Stimulated activated naive CD4-positive, alpha-beta T cell (primary cell): Measurements from ENCODE around the gene IRF9.

ENCODE experiments used
- DNase-seq, 6 experiments: peaks; one replicate each; lab custom pipeline; 2025; lab: John Stamatoyannopoulos, UW

IRF9 gene

DNA sequence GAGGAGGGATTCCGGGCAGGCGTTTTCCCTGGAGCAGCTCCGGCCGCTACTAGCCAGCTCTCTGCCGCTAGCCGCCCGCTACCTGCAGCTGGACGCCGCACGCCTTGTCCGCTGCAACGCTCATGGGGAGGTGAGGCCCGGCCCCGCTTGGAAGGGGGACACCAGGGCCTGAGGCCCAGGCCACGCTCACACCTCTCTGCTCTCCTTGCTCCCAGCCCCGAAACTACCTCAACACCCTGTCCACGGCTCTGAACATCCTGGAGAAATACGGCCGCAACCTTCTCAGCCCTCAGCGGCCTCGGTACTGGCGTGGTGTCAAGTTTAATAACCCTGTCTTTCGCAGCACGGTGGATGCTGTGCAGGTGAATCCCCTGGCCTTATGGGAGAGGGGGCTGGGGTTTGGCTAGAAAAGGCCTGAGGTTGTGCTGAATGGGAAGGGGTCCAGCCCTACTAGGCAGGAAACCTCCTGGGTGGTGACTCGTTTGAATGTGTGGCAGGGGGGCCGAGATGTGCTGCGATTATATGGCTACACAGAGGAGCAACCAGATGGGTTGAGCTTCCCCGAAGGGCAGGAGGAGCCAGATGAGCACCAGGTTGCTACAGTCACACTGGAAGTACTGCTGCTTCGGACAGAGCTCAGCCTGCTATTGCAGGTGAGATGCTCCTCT lies 13.2 kb upstream of the IRF9 start:
- no peak for DNase-seq

GRCh38 chr14:24149302-24149969 lies 11.6 kb upstream of the IRF9 start:
- DNase-seq, result no peak

DNA sequence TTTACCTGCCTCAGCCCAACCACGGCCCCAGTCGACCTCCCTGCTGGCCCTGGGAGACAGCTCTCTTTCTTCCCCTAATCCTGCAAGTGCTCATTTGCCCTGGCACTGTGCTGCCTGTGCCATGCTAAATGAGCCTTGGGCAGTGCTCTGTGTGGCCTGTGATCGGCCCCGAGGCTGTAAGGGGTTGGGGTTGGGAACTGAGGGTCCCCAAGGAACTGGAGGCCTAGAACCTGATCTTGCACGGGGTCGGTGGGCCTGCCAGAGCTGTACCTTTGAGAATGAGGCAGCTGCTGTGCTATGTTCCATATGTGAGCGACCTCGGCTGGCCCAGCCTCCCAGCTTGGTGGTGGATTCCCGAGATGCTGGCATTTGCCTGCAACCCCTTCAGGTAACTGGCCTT lies 11.0 kb upstream of the IRF9 start:
- DNase-seq, result no peak

DNA sequence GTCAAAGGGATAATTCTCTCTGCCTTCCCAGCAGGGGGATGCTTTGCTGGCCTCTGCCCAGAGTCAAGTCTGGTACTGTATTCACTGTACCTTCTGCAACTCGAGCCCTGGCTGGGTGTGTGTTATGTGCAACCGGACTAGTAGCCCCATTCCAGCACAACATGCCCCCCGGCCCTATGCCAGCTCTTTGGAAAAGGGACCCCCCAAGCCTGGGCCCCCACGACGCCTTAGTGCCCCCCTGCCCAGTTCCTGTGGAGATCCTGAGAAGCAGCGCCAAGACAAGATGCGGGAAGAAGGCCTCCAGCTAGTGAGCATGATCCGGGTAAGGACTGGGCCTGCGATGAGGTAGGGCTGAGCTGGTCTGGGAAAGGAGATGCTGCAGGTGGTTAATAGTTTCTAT lies 10.5 kb upstream of the IRF9 start:
- no peak for DNase-seq

- DNase-seq, result no peak
Measured at GRCh38 chr14:24150993-24151392, 10.1 kb upstream of the IRF9 start.

- DNase-seq, result no peak
Measured at GRCh38 chr14:24151404-24152080, 9.5 kb upstream of the IRF9 start.

GRCh38 chr14:24155100-24155499 lies 6.0 kb upstream of the IRF9 start:
- DNase-seq, result no peak

DNA sequence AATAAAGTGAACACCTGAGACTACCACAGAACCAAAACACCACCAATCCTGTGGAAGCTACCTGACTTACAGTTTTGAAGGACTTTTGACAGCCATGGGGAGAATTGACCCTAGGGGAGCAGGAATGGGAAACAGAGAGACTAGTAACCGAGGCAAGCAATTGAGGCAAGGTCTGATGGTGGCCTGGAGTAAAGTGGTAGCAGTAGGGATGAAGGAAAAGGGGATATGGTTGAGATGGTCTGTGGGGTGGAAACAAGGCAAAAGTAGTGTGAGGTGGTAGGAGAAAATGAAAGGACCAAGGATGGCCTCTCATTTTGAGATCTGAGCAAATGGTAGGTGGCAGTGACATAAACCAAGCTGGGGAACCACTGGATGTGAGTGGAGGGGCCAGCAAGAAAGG lies 4.2 kb upstream of the IRF9 start:
- no peak for DNase-seq

GRCh38 chr14:24157331-24157730 lies 3.7 kb upstream of the IRF9 start:
- no peak for DNase-seq

GRCh38 chr14:24159777-24160498 lies 1.1 kb upstream of the IRF9 start:
- DNase-seq, result no peak

DNA sequence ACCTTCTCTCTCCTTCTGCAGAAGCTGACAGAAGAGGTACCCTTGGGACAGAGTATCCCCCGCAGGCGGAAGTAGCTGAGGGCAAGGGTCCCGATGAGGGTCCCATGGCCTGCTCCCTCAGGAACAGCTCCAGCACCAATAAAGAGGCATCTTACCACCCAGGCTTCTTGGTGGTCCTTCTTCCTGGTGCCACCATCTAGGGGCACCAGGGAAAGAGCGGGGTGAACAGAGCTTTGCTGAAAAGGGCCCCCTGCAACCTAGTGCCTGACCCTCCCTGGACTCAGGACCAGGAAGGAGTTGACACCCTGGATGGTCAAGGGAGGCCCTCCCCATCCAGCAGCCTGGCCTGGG lies 591 bp upstream of the IRF9 start:
- no peak for DNase-seq

DNA sequence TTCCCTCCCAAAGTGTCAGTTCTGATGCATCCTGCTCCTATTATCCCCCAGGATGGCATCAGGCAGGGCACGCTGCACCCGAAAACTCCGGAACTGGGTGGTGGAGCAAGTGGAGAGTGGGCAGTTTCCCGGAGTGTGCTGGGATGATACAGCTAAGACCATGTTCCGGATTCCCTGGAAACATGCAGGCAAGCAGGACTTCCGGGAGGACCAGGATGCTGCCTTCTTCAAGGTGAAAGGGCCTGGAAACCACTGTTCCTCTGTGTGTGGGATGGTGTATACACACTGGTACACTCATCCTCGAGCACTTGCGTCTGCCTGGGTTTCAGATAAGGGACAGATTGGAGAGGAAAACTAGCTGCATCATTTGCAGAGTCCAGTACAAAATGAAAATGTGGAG lies 1.0 kb downstream of the IRF9 start:
- DNase-seq, result no peak

DNA sequence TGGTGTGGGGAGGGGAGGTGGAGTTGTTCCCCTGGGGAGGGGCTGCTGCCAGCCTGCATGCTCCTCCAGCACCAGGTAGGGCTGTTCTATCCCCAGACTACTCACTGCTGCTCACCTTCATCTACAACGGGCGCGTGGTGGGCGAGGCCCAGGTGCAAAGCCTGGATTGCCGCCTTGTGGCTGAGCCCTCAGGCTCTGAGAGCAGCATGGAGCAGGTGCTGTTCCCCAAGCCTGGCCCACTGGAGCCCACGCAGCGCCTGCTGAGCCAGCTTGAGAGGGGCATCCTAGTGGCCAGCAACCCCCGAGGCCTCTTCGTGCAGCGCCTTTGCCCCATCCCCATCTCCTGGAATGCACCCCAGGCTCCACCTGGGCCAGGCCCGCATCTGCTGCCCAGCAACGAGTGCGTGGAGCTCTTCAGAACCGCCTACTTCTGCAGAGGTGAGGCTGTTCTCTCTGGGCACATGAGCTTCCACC lies 3.5 kb downstream of the IRF9 start:
- no peak for DNase-seq

- DNase-seq, result no peak
Measured at GRCh38 chr14:24165785-24166184, 4.7 kb downstream of the IRF9 start.

DNA sequence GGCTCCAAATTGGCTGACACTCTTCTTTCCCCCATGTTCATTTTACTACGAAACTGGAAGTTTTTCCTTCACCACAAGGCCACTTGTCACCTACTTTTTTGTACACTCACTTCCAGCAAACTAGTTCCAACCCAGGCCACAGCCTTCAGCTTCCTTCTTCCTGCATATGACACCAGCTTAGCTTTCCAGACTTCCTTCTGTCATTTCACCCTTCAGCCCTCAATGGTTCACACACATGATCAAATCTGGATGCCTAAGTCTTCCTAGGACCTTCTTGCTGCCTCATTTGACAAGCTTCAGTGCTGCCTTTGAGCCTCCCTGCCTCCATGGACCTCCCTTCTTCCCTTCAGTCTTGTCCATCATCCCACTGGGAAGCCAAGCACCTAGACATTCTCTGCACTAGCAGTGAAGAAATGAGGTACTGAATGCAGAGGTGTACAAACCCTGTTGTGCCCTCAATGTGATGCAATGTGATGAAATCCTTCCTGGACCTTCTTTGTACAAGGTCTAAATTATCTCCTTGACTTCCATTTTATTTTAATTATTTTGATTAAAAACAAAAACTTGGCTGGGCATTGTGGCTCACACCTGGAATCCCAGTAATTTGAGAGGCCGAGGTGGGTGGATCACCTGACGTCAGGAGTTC lies 6.5 kb downstream of the IRF9 start:
- DNase-seq, result no peak

DNA sequence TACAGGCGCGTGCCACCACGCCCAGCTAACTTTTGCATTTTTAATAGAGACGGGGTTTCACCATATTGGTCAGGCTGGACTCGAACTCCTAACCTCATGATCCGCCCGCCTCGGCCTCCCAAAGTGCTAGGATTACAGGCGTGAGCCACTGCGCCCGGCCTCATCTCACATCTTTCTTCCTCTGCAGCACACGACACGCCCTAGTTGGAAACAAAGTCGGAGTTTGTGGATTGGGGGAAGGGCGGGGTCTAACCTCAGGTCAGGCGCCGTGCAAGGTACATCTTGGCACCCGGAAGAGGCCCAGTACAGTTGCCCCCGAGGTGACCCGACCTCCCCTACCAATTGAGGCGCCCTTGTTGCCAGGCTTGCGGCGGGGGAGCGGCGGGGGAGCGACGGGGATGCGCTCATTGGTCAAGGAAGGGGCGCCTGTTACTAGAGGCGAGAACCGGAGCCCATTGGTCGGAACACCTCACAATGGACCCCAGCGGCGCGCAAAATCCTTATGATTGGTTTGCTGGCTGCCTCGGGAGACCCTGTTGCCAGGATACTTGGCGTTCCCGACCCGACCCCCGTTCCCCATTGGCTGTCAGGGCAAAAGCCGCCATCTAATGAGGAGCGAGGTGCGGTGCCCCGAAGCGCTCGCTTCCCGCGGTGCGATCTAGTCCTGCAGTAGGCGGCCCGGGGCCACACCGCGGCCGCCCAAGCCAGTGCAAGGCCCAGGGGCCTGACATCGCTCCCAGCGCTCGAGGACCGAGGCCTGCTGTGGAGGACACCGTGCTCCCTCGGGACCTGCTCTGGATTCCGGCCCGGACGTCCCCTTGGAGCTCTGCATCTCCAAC lies 10.6 kb downstream of the IRF9 start, which contains the start of gene REC8:
Gene REC8, plus strand, starts transcription at position 659 of the 839 bp plus-strand sequence. CDS start 473 bp downstream, outside the sequence.
- peak; percentile 65 to 79 (median 76) for DNase-seq

- DNase-seq, result peak in 1 of 6 experiments; percentile 12
Measured at GRCh38 chr14:24172261-24172860, 11.3 kb downstream of the IRF9 start.

DNA sequence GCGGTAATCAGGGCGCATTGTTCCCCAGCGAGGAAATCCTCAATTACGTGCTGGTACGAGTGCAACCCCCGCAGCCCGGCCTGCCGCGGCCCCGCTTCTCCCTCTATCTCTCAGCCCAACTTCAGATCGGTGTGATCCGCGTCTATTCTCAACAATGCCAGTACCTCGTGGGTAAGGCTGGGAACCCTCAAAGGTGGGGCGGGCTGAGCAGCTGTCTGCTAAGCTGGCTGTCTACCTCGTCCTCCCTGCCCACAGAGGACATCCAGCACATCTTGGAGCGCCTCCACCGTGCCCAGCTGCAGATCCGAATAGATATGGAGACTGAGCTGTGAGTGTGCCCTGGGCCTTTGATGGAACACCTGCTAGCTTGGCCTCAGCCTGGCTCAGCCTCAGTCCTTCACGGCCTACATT lies 11.8 kb downstream of the IRF9 start:
- DNase-seq, result no peak

DNA sequence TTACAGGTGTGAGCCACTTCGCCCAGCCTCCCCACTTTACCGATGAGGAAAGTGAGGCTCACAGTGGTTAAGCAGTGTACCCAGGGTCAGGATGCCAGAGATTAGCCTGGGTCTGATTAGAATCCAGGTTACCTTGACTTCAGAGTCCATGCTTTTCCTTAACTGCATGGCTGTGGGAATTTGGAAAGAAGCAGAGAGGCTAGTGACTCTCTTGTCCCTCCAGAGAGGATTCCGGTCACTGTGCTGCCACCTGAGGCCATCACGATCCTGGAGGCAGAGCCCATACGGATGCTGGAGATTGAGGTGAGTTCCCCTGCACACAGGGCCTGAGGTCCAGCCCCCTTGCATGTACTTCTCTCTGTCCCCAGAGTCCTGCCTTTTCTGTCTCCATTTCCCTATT lies 15.5 kb downstream of the IRF9 start:
- no peak for DNase-seq

DNA sequence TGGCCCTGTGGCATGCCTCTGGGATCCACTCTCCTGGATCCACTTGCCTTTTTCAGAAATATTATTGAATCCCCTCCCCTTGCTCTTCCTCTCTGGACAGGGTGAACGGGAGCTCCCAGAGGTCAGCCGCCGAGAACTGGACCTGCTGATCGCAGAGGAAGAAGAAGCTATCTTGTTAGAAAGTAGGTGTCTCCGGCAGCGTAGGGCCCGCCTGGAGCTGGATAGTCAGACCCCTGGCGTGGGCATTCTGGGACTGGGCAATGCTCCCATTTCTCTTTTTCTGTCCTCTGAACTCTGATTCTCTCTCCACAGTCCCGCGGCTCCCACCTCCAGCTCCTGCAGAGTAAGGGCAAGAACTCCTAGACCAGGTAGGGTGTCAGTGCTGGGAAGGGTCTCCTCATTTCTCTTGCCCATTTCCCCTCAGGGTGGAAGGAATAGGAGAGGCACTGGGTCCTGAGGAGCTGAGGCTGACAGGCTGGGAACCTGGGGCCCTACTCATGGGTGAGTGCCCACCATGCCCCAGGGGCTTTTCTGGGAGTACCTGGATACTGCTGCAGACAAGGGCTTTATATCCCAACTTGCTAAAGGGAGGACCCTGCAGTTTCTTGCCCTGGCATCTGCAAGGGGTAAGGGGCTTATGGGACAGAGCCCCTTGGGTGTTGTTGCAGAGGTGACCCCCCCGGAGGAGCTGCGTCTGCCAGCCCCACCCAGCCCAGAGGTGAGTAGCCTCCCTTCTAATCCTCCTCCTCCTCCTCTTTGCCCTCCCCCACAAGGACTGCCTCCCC lies 16.2 kb downstream of the IRF9 start:
- no peak for DNase-seq
